ENCODE measurements around the gene LRMDA.

Gene LRMDA

DNA sequence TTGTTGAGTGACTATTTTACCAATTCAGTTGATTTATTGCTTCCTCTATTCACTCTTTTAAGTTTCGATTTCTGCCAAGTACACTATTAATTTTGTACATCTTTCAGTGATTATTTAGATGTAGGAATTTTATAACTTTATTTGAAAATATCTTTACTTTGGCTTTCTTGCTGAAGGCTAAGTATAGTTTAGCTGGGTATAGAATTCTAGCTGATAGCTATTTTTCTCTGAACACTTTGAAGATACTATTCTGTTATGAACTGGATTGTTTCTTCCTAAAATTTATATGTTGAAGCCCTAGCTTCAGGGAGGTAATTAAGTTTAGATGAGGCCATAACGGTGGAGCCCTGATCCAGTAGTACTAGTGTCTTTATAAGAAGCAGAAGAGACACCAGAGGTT, 141.1 kb downstream of the LRMDA start:
- TF ChIP-seq, protein P1, sequence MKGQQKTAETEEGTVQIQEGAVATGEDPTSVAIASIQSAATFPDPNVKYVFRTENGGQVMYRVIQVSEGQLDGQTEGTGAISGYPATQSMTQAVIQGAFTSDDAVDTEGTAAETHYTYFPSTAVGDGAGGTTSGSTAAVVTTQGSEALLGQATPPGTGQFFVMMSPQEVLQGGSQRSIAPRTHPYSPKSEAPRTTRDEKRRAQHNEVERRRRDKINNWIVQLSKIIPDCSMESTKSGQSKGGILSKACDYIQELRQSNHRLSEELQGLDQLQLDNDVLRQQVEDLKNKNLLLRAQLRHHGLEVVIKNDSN (IDR thresholded peaks at IDR 0.05): no peak
- TF ChIP-seq ZBTB7A (IDR thresholded peaks at IDR 0.05; ENCODE audit: low read depth) (no peak), CEBPB (IDR thresholded peaks at IDR 0.05) (no peak), YY1 (IDR thresholded peaks at IDR 0.05; ENCODE audit: low read depth) (no peak), TEAD4 (IDR thresholded peaks at IDR 0.05) (no peak), EP300 (IDR thresholded peaks at IDR 0.05; ENCODE audit: borderline replicate concordance) (no peak), FOXM1 (IDR thresholded peaks at IDR 0.05; ENCODE audit: borderline replicate concordance, low read depth) (no peak), RAD21 (IDR thresholded peaks at IDR 0.05; ENCODE audit: low read depth) (no peak), EGR1 (IDR thresholded peaks at IDR 0.05) (no peak), TCF12 (IDR thresholded peaks at IDR 0.05; ENCODE audit: low read depth) (no peak), TAF1 (IDR thresholded peaks at IDR 0.05; ENCODE audit: low read depth) (no peak), NFIC (IDR thresholded peaks at IDR 0.05) (no peak), CREB1 (IDR thresholded peaks at IDR 0.05; ENCODE audit: low read depth) (no peak)
- TF ChIP-seq, protein P2, sequence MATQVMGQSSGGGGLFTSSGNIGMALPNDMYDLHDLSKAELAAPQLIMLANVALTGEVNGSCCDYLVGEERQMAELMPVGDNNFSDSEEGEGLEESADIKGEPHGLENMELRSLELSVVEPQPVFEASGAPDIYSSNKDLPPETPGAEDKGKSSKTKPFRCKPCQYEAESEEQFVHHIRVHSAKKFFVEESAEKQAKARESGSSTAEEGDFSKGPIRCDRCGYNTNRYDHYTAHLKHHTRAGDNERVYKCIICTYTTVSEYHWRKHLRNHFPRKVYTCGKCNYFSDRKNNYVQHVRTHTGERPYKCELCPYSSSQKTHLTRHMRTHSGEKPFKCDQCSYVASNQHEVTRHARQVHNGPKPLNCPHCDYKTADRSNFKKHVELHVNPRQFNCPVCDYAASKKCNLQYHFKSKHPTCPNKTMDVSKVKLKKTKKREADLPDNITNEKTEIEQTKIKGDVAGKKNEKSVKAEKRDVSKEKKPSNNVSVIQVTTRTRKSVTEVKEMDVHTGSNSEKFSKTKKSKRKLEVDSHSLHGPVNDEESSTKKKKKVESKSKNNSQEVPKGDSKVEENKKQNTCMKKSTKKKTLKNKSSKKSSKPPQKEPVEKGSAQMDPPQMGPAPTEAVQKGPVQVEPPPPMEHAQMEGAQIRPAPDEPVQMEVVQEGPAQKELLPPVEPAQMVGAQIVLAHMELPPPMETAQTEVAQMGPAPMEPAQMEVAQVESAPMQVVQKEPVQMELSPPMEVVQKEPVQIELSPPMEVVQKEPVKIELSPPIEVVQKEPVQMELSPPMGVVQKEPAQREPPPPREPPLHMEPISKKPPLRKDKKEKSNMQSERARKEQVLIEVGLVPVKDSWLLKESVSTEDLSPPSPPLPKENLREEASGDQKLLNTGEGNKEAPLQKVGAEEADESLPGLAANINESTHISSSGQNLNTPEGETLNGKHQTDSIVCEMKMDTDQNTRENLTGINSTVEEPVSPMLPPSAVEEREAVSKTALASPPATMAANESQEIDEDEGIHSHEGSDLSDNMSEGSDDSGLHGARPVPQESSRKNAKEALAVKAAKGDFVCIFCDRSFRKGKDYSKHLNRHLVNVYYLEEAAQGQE (IDR thresholded peaks at IDR 0.05; ENCODE audit: low read depth): no peak
- TF ChIP-seq, protein P3, sequence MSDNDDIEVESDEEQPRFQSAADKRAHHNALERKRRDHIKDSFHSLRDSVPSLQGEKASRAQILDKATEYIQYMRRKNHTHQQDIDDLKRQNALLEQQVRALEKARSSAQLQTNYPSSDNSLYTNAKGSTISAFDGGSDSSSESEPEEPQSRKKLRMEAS (IDR thresholded peaks at IDR 0.05): no peak

DNA sequence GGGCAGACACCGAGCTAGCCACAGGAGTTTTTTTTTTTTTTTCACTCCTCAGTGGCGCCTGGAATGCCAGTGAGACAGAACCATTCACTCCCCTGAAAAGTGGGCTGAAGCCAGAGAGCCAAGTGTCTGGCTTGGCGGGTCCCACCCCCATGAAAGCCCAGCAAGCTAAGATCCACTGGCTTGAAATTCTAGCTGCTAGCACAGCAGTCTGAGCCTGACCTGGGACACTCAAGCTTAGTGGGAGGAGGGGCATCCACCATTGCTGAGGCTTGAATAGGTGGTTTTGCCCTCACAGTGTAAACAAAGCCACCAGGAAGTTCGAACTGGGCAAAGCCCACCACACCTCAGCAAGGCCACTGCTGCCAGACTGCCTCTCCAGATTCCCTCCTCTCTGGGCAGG, 144.5 kb downstream of the LRMDA start:
- TF ChIP-seq CEBPB (IDR thresholded peaks at IDR 0.05) (no peak), ZBTB7A (IDR thresholded peaks at IDR 0.05; ENCODE audit: low read depth) (no peak), FOXM1 (IDR thresholded peaks at IDR 0.05; ENCODE audit: borderline replicate concordance, low read depth) (no peak), TAF1 (IDR thresholded peaks at IDR 0.05; ENCODE audit: low read depth) (no peak), EP300 (IDR thresholded peaks at IDR 0.05; ENCODE audit: borderline replicate concordance) (no peak), TCF12 (IDR thresholded peaks at IDR 0.05; ENCODE audit: low read depth) (no peak), CREB1 (IDR thresholded peaks at IDR 0.05; ENCODE audit: low read depth) (no peak), YY1 (IDR thresholded peaks at IDR 0.05; ENCODE audit: low read depth) (no peak), NFIC (IDR thresholded peaks at IDR 0.05) (no peak), EGR1 (IDR thresholded peaks at IDR 0.05) (no peak), TEAD4 (IDR thresholded peaks at IDR 0.05) (no peak), RAD21 (IDR thresholded peaks at IDR 0.05; ENCODE audit: low read depth) (no peak)
- TF ChIP-seq, protein P3 (IDR thresholded peaks at IDR 0.05): no peak
- TF ChIP-seq, protein P1 (IDR thresholded peaks at IDR 0.05): no peak
- TF ChIP-seq, protein P2 (IDR thresholded peaks at IDR 0.05; ENCODE audit: low read depth): no peak

DNA sequence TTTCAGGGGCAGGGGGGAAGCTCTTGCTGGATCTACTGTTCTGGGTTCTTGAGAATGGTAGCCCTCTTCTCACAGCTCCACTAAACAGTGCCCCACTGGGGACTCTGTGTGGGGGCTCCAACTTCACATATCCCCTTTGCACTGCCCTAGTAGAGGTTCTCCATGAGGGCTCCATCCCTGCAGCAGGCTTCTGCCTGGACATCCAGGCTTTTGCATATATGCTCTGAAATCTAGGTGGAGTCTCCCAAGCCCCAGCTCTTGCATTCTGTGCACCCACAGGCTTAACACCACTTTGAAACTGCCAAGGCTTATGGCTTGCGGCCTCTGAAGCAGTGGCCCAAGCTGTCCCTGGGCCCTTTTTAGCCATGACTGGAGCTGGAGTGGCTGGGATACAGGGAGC, 150.7 kb downstream of the LRMDA start:
- no peak for TF ChIP-seq CEBPB (IDR thresholded peaks at IDR 0.05)
- TF ChIP-seq, protein P2 (IDR thresholded peaks at IDR 0.05; ENCODE audit: low read depth): no peak
- no peak for TF ChIP-seq ZBTB7A (IDR thresholded peaks at IDR 0.05; ENCODE audit: low read depth)
- TF ChIP-seq FOXM1 (IDR thresholded peaks at IDR 0.05; ENCODE audit: borderline replicate concordance, low read depth): no peak
- TF ChIP-seq NFIC (IDR thresholded peaks at IDR 0.05): no peak
- no peak for TF ChIP-seq YY1 (IDR thresholded peaks at IDR 0.05; ENCODE audit: low read depth)
- TF ChIP-seq TAF1 (IDR thresholded peaks at IDR 0.05; ENCODE audit: low read depth): no peak
- no peak for TF ChIP-seq RAD21 (IDR thresholded peaks at IDR 0.05; ENCODE audit: low read depth)
- TF ChIP-seq, protein P3 (IDR thresholded peaks at IDR 0.05): no peak
- no peak for TF ChIP-seq EGR1 (IDR thresholded peaks at IDR 0.05)
- TF ChIP-seq CREB1 (IDR thresholded peaks at IDR 0.05; ENCODE audit: low read depth): no peak
- TF ChIP-seq TCF12 (IDR thresholded peaks at IDR 0.05; ENCODE audit: low read depth): no peak
- TF ChIP-seq, protein P1 (IDR thresholded peaks at IDR 0.05): no peak
- TF ChIP-seq EP300 (IDR thresholded peaks at IDR 0.05; ENCODE audit: borderline replicate concordance): no peak
- TF ChIP-seq TEAD4 (IDR thresholded peaks at IDR 0.05): no peak

Data from Ishikawa (cell line).